Rectal smooth muscle tissue (tissue), 1 donor: ENCODE data around the gene DENND1A.
"Not testable (repeated sequence)": the region's sequence is repeated elsewhere in the genome, so short reads cannot be mapped to it uniquely, and the experiment has no call there.

Source experiments
- H3K27ac ChIP-seq: one replicate; pipeline ENCODE4 v1.7.0; 2013; ENCODE audit warnings: low read depth, low read length, inconsistent platforms
- H3K27me3 ChIP-seq: one replicate; pipeline ENCODE4 v1.7.0; 2013; ENCODE audit warnings: low read length; ENCODE audit not compliant: control insufficient read depth, insufficient read depth
- H3K36me3 ChIP-seq: one replicate; pipeline ENCODE4 v1.7.0; 2013; ENCODE audit warnings: low read length; ENCODE audit not compliant: control insufficient read depth, insufficient read depth
- H3K4me1 ChIP-seq: one replicate; pipeline ENCODE4 v1.7.0; 2013; ENCODE audit warnings: low read length; ENCODE audit not compliant: control insufficient read depth, insufficient read depth
- H3K4me3 ChIP-seq: one replicate; pipeline ENCODE4 v1.7.0; 2013; ENCODE audit warnings: low read length
- H3K9ac ChIP-seq: one replicate; pipeline ENCODE4 v1.7.0; 2013; ENCODE audit warnings: low read length

Gene DENND1A

DNA sequence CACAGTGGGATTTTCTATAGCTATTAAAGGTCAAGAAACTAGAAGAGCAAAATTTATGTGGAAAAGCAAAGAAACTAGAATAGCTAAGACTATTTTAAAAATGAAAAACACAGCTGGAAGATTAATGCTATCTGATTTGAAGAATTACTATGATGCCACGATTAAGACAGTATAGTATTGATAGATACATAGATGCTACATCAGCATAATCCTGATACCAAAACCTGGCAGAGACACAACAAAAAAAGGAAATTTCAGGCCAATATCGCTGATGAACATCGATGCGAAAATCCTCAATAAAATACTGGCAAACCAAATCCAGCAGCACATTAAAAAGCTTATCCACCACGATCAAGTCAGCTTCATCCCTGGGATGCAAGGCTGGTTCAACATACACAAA, 201.4 kb downstream of the DENND1A start:
- H3K36me3 ChIP-seq, H3K4me1 ChIP-seq, H3K27ac ChIP-seq, H3K27me3 ChIP-seq, H3K9ac ChIP-seq, H3K4me3 ChIP-seq: not testable (repeated sequence)

DNA sequence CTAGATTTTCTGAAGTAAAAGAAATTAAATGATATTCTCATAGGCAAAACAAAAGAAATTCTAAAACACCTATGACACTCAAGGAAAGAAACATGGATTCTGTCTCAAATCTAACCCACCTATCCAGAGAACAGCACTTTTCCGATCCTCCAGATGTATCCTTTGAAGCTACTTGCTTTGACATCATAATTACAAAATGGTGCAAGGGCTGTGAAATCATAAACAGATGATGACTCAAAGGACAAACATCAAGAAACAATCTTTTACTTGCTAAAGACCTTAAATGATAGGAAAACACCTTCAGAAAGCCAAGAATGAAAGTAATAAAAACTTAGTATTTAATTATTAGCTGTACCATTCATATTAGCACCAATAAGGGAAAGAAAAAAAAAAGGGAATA, 202.6 kb downstream of the DENND1A start:
- Histone ChIP-seq H3K9ac (no peak overlapping the region), H3K4me3 (no peak overlapping the region), H3K27me3 (no peaks in the 10 kb centered on the region), H3K36me3 (no peaks in the 10 kb centered on the region), H3K27ac (no peak overlapping the region), H3K4me1 (no peaks in the 10 kb centered on the region)

DNA sequence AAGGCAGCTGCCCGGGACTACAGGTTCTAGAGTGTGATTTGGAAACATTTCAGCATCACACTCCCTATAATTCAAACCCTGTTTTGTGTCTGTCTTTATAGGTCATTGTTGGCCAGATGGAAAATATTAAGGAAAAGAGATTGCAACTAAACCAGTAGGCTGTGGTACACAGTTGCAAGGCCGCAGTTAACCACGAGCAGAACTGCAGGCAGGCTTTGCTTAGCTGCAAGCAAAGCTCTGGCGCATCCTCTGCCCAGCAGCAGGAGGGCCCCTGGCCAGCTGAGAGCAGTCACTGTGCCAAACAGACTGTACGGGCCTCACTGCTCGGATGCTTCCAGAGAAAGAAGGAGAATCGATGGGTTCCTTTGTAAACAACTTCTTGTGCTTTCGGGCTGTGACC, 204.5 kb downstream of the DENND1A start:
- H3K4me1 ChIP-seq, result no peaks in the 10 kb centered on the region
- no peak overlapping the region for H3K9ac ChIP-seq
- no peak overlapping the region for H3K4me3 ChIP-seq
- H3K27ac ChIP-seq, result no peak overlapping the region
- no peaks in the 10 kb centered on the region for H3K27me3 ChIP-seq
- H3K36me3 ChIP-seq, result no peaks in the 10 kb centered on the region

DNA sequence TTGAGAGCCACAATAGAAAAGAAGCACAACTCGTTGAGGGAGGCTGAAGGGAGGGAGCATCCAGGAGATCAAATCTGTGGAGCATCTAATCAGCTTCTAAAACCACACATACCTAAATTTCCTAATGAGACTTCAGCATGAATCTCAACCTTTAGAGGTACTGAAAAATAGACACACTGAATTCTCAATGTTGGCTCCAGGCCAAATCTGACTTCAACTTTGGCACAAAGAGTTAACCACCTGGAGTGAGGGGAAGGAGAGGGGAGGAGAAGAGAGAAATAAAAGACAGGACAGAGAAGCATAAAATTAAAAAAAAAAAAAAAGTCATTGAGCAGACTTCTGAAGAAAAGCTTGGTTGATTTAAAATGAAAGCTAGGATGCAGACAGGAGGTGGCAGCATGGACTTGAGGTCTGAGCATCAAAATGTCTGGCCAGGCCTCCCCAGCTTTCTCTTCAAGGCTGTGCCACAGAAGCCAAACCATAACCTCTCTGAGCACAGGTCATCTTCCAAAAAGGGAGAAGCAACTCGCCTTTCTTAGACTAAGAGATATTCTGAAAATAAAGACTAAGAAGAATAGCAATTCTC, 205.6 kb downstream of the DENND1A start:
- no peak overlapping the region for H3K27ac ChIP-seq
- no peaks in the 10 kb centered on the region for H3K27me3 ChIP-seq
- H3K4me1 ChIP-seq, result no peaks in the 10 kb centered on the region

DNA sequence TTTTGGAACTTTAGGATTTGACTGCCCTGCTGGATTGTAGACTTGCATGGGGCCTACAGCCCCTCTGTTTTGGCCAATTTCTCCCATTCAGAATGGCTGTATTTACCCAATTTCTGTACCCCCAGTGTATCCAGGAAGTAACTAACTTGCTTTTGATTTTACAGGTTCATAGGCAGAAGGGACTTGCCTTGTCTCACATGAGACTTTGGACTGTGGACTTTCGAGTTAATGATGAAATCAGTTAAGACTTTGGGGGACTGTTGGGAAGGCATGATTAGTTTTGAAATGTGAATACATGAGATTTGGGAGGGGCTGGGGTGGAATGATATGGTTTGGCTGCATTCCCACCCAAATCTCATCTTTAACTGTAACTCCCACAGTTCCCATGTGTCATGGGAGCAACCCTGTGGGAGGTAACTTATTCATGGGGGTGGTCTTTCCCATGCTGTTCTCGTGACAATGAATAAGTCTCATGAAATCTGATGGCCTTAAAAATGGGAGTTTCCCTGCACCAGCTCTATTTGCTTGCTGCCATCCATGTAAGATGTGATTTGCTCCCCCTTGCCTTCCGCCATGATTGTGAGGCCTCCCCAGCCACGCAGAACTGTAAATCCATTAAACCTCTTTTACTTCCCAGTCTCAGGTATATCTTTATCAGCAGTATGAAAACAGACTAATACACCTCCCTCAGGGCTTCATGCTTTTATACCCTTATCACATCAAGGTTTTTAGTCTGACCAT, 206.6 kb downstream of the DENND1A start:
- Histone ChIP-seq H3K36me3 (no peaks in the 10 kb centered on the region), H3K4me1 (no peaks in the 10 kb centered on the region), H3K9ac (no peak overlapping the region), H3K4me3 (no peak overlapping the region), H3K27ac (no peak overlapping the region), H3K27me3 (no peaks in the 10 kb centered on the region)

More for the DNA sequence above, 205.6 kb downstream of the DENND1A start:
- Histone ChIP-seq H3K36me3 (no peaks in the 10 kb centered on the region), H3K4me3 (no peak overlapping the region), H3K9ac (no peak overlapping the region)

DNA sequence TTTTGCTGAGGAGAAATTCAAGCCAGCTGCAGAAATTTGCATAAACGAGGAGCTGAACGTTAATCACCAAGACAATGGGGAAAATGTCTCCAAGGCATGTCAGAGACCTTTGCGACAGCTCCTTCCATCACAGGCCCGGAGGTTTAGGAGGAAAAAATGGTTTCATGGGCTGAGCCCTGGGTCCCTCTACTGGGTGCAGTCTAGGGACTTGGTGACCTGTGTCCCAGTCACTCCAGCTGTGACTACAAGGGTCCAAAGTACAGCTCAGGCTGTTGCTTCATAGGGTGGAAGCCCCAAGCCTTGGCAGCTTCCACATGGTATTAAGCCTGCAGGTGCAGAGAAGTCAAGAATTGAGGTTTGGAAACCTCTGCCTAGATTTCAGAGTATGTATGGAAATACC, 207.5 kb downstream of the DENND1A start:
- Histone ChIP-seq H3K4me1 (no peaks in the 10 kb centered on the region), H3K9ac (no peak overlapping the region), H3K27ac (no peak overlapping the region), H3K27me3 (no peaks in the 10 kb centered on the region), H3K36me3 (no peaks in the 10 kb centered on the region), H3K4me3 (no peak overlapping the region)

DNA sequence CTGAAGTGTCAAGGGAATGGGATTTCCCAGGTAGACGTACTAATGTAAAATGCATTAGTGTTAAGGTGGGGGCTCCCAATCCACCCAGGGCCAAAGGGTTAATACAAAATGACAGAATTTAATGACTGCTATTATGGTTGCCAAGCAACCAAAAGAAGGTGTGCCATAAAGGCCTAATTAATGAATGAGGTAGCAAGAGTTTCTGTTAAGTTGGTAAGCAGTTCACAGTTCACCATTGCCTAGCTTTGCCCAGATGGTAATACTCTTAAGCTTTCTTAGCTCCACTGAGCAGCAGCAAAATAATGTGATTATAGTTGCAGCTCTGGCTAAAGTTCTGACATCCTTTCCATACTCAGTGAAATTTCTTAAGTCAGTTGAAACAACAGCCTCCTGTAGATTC, 211.7 kb downstream of the DENND1A start:
- Histone ChIP-seq H3K4me1 (no peaks in the 10 kb centered on the region), H3K27ac (no peak overlapping the region), H3K36me3 (no peaks in the 10 kb centered on the region), H3K9ac (no peak overlapping the region), H3K27me3 (no peaks in the 10 kb centered on the region), H3K4me3 (no peak overlapping the region)

DNA sequence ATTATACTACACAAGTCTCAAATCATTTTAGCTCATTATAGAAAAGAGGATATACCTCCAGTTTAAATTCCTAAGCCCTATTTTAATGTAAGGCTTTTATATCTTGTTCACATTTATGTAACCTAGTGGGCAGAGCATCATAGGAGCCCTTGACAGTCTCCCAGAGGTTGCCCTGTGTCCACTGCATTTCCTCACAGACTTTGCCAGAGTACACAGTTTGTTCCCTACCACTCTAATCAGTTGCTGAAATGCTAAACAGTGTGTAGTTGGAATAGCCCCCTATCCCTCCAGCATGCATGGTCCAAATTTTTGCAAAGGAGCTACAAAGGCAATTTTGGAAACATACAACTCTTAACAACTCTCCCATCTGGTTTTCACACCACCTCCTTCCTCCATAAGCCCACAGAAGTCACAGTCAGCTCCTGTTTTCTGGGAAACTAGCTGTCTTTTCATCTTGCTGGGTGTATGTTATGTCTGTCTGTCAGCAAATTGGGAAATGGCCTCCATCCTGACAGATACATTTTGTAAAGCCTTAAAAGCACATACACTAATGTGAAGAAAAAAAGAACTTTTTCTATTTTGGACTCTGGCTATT, 212.2 kb downstream of the DENND1A start:
- Histone ChIP-seq H3K9ac (no peak overlapping the region), H3K27me3 (no peaks in the 10 kb centered on the region), H3K4me3 (no peak overlapping the region), H3K27ac (no peak overlapping the region), H3K36me3 (no peaks in the 10 kb centered on the region), H3K4me1 (no peaks in the 10 kb centered on the region)

DNA sequence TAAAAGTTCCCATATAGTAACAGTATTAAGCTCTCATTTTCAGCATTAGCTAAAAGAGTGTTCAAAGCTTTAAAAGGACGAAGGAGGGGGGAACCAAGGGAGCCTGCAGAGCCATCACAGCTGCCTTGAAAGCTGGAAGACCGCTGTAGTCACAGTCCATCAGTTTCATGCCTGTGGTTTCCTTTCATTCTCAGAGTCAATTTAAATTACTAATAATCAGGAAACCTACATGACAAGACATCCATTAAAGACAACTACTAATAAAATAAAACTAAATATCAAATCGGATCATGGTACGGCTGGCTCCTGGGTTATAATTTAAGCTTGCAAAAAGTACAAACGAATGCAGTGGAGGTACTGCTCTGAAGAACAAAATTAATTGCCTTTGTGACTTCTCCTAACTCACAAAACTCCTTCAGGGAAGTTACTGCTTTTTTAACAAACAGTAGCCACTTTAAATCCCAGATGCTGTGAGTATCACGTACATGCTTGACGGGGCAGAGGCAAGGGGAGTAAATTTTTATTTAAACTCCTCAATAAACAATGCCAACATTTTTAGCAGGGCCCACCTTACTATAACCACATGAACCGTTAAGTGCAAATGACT, 213.5 kb downstream of the DENND1A start:
- H3K27ac ChIP-seq, result no peak overlapping the region
- no peak overlapping the region for H3K9ac ChIP-seq
- H3K4me1 ChIP-seq, result no peaks in the 10 kb centered on the region
- H3K36me3 ChIP-seq, result no peaks in the 10 kb centered on the region
- H3K4me3 ChIP-seq, result no peak overlapping the region
- no peaks in the 10 kb centered on the region for H3K27me3 ChIP-seq

DNA sequence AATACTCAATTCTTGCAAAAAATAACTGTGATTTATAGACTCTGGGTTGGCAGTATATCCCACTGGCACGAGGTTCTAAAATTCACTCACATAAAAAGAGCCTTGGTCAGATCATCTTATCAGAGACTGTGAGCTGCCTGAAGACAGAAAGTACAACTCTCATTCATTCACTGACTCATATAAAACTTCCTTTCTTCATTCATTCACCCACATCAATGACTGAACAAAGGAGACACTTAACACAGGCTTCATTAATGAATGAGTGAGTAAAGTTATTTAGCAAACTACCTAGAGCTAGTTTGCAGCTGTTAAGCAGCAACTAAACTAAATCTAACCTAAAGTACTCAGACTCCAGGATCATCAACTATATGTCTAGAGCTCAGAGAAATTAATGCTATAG, 214.7 kb downstream of the DENND1A start:
- no peaks in the 10 kb centered on the region for H3K4me1 ChIP-seq
- no peaks in the 10 kb centered on the region for H3K27me3 ChIP-seq
- no peak overlapping the region for H3K27ac ChIP-seq
- no peak overlapping the region for H3K4me3 ChIP-seq
- H3K9ac ChIP-seq, result no peak overlapping the region
- no peaks in the 10 kb centered on the region for H3K36me3 ChIP-seq

DNA sequence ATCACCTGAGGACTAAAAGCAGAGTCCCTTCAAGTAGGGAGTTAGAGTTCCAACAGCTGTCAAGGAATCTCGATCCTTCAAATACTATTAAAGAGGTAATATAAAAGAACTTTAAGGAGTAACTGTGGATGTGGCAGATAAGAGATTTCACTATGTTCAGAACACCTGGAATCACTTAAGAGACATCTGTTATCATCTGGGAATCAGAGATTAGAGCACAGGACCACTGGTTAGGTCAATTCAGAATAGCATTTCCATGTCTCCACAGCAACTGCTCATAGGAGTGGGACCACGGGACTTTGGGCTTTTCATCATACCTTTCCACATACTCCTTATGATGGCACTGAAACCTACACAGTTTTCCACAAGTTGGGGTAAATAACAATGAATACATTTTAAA, 216.6 kb downstream of the DENND1A start:
- no peaks in the 10 kb centered on the region for H3K4me1 ChIP-seq
- no peak overlapping the region for H3K9ac ChIP-seq
- H3K36me3 ChIP-seq, result no peaks in the 10 kb centered on the region
- no peak overlapping the region for H3K27ac ChIP-seq
- no peaks in the 10 kb centered on the region for H3K27me3 ChIP-seq
- no peak overlapping the region for H3K4me3 ChIP-seq

DNA sequence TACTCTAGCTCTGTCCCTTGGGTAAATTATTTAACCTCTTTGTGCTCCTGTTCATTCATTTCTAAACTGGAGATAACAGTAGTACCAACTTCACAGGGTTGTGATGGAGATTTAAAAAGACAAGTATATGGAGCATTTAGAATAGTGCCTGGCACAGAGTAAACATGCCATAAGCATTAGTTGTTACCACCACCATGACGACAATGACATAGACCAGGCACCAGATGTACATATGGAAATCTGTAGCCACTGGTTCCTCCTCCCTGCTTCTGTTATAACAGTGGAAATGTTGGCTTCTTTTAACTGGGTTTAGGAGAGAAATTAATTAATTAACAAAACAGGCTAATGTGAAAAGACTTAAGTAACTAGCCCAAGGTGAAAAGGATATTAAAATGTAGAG, 217.5 kb downstream of the DENND1A start:
- Histone ChIP-seq H3K27ac (no peak overlapping the region), H3K4me3 (no peak overlapping the region), H3K36me3 (no peaks in the 10 kb centered on the region), H3K4me1 (no peaks in the 10 kb centered on the region), H3K27me3 (no peaks in the 10 kb centered on the region), H3K9ac (no peak overlapping the region)
